C4-2B (cell line): ENCODE measurements around the gene LTF.

Experiments used
- ZFX ChIP-seq: fragments of 450-650 bp; IDR thresholded peaks from 2 replicates; pipeline ENCODE4 v1.6.1; 2017
- TF ChIP-seq, protein P1 (sequence below): fragments of 450-650 bp; conservative IDR thresholded peaks from 2 replicates; pipeline ENCODE4 v1.5.1; 2017; ENCODE audit warnings: mild to moderate bottlenecking

DNA sequence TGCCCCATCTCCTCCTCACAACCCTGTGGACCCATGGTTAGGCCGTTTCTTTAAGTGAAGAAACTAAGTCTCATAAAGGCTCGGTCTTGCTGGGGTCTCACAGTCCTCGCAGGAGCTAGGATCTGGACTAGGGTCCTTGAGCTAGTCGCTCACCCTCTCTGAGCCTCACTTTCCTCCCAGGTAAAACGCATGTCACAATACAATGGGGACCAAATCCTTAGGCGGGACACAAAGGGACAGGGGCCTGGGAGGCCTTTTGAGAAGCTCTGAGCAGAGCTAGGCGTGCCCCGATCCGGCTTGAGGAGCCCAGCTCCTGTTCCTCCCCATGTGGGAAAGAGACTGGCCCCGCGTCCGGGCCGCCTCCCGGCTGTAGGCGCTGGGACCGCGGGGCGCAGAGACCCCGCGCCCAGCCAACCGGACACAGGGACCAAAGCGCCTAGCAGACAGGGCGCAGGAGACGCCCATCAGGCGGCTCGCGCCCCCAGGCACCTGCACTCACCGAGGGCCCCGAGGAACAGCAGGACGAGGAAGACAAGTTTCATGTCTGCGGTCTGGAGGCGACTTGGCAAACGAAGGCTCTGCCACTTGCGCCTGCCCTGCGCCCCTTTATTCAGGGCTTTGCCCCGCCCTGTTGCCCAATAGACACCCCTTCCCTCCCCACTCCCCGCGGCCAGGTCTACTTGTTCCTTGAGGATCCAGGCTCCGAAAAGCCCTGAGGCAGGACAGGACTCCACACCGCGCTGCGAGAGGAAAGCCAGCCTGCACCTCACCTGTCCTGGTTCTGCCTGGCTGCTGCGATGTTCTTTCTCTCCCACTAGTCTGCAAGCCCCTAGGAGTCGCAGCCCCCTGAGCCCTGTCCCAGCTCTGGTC, at the start of gene LTF:
- TF ChIP-seq, protein P1, sequence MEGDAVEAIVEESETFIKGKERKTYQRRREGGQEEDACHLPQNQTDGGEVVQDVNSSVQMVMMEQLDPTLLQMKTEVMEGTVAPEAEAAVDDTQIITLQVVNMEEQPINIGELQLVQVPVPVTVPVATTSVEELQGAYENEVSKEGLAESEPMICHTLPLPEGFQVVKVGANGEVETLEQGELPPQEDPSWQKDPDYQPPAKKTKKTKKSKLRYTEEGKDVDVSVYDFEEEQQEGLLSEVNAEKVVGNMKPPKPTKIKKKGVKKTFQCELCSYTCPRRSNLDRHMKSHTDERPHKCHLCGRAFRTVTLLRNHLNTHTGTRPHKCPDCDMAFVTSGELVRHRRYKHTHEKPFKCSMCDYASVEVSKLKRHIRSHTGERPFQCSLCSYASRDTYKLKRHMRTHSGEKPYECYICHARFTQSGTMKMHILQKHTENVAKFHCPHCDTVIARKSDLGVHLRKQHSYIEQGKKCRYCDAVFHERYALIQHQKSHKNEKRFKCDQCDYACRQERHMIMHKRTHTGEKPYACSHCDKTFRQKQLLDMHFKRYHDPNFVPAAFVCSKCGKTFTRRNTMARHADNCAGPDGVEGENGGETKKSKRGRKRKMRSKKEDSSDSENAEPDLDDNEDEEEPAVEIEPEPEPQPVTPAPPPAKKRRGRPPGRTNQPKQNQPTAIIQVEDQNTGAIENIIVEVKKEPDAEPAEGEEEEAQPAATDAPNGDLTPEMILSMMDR = no peak
- TF ChIP-seq ZFX = no peak
